ENCODE data around the gene LINC00237.

LINC00237 gene

GRCh38 chr20:21096321-21097043 is 9.7 kb downstream of the LINC00237 start:
- DNase-seq = peak; percentile 16

- no peak for DNase-seq
These were observed 13.4 kb downstream of the LINC00237 start for GRCh38 chr20:21092806-21093205.

GRCh38 chr20:21090721-21091120 is 15.4 kb downstream of the LINC00237 start:
- no peak for DNase-seq

- no peak for DNase-seq
These were observed 16.0 kb downstream of the LINC00237 start for GRCh38 chr20:21090111-21090618.

- no peak for DNase-seq
These were observed 16.8 kb downstream of the LINC00237 start for GRCh38 chr20:21089391-21089790.

- no peak for DNase-seq
These were observed 18.2 kb downstream of the LINC00237 start for GRCh38 chr20:21087862-21088540.

GRCh38 chr20:21083825-21084325 is 22.3 kb downstream of the LINC00237 start:
- DNase-seq = no peak

GRCh38 chr20:21082584-21082983 is 23.6 kb downstream of the LINC00237 start:
- no peak for DNase-seq

- no peak for DNase-seq
These were observed 28.3 kb downstream of the LINC00237 start for GRCh38 chr20:21077809-21078345.

- DNase-seq = no peak
These were observed 30.1 kb downstream of the LINC00237 start for GRCh38 chr20:21076073-21076472.

GRCh38 chr20:21075471-21075870 is 30.7 kb downstream of the LINC00237 start:
- no peak for DNase-seq

- DNase-seq = no peak
These were observed 31.4 kb downstream of the LINC00237 start for GRCh38 chr20:21074605-21075336.

- DNase-seq = no peak
These were observed 38.9 kb downstream of the LINC00237 start for GRCh38 chr20:21067255-21067654.

- no peak for DNase-seq
These were observed 41.2 kb downstream of the LINC00237 start for GRCh38 chr20:21064924-21065323.

GRCh38 chr20:21063276-21063675 is 42.9 kb downstream of the LINC00237 start:
- DNase-seq = no peak

GRCh38 chr20:21053002-21053762 is 53.0 kb downstream of the LINC00237 start:
- DNase-seq = no peak

- no peak for DNase-seq
These were observed 53.5 kb downstream of the LINC00237 start for GRCh38 chr20:21052686-21053001.

- DNase-seq = no peak
These were observed 53.9 kb downstream of the LINC00237 start for GRCh38 chr20:21052241-21052640.

- DNase-seq = no peak
These were observed 55.4 kb downstream of the LINC00237 start for GRCh38 chr20:21050710-21051109.

- DNase-seq = no peak
These were observed 56.8 kb downstream of the LINC00237 start for GRCh38 chr20:21049305-21049828.

- peak; percentile 45 for DNase-seq
These were observed 57.3 kb downstream of the LINC00237 start for GRCh38 chr20:21048841-21049273.

- no peak for DNase-seq
These were observed 58.2 kb downstream of the LINC00237 start for GRCh38 chr20:21047981-21048380.
